SKM-1 treated with dmso at 0.1 percent for 144 hours (cell line): Measurements from ENCODE around the gene CHDH.

Source experiments
- DNase-seq: peaks from one replicate; lab custom pipeline; 2025; ENCODE audit not compliant: unreplicated experiment; lab: John Stamatoyannopoulos, UW

Gene CHDH

DNA sequence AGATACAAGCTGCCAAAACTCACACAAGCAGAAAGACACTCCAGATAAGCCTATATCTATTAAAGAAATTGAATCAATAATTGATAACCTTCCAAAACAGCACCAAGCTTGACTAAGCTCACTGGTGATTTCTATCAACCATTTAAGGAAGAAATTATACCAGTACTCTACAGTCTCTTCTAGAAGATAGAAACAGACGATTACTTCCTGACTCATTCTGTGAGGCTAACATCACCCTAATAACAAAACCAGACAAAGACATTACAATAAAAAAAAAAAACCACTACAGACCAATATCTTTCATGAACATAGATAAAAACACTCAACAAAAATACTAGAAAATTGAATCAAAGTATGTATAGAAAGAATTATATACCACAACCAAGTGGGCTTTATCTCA lies 20.2 kb downstream of the CHDH start:
- no peak for DNase-seq

GRCh38 chr3:53824795-53825194 lies 21.4 kb downstream of the CHDH start:
- no peak for DNase-seq

DNA sequence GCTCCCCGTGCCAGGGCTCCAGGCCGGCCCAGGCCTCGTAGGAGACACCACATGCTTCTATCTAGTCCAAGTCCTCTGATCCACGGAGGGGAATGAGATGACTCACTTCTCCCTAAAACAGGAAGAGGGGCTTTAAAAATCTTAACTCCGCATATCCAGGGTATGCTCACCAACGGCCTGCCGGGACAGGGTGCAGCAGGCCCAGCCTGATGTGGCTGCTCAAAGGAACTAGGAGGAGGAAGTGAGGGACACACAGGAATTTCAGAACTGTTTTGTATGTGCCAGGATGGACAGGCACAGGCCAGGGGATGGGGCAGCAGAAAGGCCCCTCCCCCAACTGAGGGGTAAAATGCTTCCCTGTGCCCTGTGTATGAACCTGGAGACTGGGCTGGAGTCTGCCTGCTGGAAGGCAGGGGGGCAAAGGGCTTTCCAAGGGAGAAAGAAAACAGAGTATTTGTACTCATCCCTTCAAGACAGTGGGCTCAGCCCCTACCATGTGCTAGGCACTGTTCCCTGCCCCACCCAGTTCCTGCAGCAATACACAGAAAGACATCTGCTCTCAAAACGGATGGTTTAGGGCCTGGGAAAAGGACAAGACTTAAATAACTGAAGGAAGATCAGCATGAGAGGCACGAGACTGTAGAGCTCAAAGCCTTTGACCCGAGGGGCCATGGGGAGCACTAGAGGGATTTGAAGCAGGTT lies 22.1 kb downstream of the CHDH start:
- DNase-seq = no peak

- no peak for DNase-seq
These were observed 22.9 kb downstream of the CHDH start for GRCh38 chr3:53823026-53823955.

DNA sequence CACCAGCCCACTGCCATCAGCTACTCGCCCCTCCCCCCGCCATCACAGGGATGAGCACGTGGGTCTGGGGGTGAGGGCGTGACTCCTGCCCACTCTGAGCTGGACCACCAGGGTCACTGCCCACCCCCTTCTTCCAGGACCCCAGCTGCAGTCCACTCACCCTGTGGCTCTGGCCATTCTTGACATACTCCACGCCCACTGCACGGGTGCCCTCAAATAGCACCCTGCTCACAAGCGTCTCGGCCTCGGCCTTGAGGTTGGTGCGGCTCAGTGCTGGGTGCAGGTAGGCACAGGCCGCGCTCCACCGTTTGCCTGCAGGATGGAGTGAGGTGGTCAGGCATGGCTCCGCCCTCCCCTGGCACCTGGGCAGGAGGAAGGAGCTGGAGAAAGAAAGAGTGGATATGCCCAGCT lies 23.9 kb downstream of the CHDH start:
- DNase-seq = no peak

DNA sequence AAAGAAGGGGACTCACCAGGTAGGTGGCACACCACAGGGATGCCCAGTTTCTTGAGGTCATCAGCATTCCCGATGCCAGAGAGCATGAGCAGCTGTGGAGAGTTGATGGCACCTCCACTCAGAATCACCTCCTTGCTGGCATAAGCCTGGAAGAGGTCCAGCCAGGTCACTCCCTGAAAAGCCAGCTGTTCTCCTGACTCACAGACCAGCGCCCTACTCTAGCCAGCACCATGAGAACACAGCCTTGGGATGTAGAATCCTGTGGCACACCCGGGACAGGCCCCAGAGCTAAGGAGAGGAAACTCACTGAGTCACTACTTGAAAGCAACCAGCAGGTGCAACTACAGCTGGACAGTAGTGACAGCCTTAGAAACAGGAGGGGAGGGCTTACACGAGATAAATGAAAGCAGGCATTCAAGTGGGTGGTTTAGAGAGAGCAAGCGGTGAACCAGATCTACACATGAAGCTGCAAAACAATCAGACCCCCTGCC lies 24.5 kb downstream of the CHDH start:
- DNase-seq = no peak

- no peak for DNase-seq
These were observed 25.3 kb downstream of the CHDH start for GRCh38 chr3:53820756-53821580.

DNA sequence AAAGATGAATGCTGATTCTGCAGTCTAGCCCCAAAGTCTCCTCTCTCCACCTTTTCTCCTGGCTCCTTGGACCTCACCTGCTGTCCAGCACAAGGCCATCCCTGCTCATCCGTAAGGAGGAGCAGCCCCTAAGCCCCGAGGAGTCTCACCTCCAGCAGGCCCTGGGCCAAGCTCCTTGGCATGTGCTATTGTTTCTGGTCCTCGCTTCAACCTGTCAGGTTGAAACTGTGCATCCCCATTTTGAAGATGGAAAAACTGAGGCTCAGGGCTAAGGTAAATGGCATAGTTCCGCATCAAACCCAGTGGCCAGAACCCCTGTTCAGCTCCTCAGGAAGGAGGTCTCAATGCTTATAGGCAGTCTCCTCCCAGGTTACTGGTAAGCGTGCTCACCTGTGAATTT lies 26.1 kb downstream of the CHDH start:
- DNase-seq = no peak

- DNase-seq = no peak
These were observed 26.9 kb downstream of the CHDH start for GRCh38 chr3:53819163-53819868.

DNA sequence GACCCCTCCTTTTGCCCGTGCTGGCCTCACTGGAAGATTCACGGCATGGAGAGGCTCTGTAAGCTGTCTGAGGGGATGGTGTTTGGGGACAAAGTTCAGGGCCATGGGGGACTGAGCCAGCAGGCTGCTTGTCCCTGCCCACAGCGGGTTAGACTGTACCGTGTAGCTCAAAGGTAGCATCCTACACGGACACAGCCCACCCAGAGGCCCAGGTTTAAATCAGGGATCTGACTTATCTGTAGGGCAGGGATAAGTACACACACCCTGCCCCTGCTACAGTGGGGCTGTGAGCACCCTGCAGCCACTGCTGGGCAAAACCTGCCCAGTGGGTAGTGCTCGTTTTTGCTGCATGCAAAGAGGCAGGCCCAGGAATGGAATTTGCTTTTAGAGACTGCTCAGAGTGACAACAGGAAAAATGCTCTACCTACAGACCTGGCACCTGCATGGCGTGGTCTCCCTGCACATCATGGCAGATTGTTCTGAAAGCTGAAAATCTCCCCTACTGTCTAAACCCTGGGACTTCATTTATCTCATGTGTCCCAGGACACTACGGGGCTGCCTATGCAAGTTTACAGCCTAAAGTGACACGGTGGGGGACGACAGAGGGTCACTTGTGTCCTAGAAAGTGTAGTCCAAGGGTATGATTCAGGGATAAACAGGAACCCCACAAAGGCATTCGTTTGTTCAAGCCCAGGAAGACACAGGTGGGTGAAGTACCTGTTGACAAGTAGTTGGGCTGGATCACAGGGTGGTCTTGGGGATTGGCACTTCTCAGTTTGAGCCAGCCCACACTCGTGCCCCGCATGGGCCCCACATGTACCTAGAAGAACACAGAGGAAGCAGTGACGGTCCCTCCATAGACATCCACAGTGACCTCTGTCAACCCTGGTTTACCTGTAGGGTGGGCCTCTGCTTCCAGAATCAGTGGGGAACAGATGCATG lies 27.7 kb downstream of the CHDH start:
- DNase-seq = no peak

DNA sequence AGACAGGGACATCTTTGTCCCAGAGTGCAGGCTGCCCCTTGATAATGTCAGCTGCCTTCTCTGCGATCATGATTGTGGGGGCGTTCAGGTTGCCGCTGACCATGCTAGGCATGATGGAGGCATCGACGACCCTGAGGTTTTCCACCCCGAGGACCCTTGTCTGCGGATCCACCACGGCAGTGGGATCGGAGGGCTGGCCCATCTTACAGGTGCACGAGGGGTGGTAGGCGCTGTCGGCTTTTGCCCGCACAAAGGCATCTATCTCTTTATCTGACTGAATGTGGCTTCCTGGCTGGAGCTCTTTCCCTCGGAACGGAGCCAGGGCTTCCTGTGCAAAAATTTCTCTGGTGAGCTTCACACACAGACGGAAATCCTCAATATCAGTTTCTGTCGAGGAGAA lies 28.4 kb downstream of the CHDH start:
- no peak for DNase-seq

- no peak for DNase-seq
These were observed 29.0 kb downstream of the CHDH start for GRCh38 chr3:53817211-53817610.

DNA sequence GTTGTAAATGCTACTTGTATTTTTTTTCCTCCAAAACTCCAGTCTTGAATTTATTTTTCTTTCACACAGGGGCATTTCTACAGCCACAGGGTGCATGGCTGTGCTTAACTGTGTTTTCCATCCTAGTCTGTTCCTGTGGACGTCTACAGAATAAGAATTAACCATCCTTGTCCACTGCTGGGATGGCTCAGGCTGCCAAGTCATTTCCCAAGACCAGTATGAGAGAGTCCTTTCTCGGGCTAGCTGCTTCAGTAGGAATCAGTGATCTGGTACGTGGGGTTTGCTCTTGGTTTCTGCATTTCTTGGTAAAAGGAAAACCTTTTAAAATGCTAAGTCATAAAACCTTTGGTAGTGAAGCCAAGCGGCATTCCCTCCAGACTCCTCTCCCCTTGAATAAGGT lies 29.8 kb downstream of the CHDH start:
- no peak for DNase-seq

DNA sequence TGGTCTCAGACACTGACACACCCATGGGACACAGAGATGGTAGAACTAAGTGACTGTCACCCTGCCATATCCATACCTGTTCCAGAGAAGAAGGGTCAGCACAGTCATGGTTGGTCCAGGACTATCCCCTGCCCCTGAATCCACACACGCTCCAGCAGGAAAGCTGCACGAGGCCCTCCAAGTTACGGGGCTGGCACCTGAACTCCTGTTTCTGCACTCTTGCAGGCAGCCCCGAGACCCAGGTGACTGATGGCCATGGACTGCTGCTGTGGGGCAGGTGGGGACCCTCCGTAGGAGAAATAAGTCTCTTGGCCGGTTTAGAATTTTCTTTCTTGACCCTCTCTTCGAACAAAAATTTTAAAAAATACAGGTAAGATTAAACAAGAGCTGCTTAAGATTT lies 30.6 kb downstream of the CHDH start:
- no peak for DNase-seq

DNA sequence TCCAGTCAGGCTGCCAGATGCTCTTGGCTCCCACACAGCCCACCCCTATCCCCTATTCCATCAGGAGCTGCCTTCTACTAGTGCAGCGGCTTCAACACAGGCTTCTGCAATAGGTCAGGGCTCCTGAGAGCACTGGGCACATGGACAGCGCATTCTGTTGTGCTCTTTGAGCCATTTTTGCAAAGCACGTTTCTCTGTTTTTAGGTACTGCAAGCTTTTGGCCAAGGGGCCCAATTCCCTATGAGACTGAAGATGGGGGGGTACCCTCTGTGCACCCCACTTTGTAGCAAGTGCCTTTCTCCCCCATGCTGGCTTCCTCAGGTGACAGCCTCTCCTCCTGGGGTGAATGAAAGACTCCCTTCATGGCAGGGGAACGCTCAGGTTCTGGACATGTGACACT lies 31.2 kb downstream of the CHDH start:
- DNase-seq = no peak

- no peak for DNase-seq
These were observed 32.3 kb downstream of the CHDH start for GRCh38 chr3:53813876-53814275.

- no peak for DNase-seq
These were observed 33.0 kb downstream of the CHDH start for GRCh38 chr3:53813229-53813628.

DNA sequence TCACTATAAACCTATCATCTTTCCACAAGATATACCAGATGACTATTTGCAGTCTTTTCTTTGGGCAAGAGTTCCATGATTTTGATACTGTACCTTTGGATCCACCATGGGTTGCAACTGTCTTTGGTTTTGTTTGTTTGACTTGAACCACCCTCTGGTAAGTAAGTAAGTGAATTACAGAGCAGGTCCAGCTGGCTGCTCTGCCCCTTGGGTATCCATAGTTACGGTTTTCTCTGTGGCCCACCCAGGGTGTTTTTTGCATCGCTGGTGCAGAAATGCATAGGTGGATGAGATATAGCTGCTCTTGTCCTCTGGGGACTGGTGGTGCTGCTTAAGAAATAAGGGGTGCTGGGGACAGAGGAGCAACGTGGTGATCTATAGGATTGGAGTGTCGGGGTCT lies 33.8 kb downstream of the CHDH start:
- no peak for DNase-seq

DNA sequence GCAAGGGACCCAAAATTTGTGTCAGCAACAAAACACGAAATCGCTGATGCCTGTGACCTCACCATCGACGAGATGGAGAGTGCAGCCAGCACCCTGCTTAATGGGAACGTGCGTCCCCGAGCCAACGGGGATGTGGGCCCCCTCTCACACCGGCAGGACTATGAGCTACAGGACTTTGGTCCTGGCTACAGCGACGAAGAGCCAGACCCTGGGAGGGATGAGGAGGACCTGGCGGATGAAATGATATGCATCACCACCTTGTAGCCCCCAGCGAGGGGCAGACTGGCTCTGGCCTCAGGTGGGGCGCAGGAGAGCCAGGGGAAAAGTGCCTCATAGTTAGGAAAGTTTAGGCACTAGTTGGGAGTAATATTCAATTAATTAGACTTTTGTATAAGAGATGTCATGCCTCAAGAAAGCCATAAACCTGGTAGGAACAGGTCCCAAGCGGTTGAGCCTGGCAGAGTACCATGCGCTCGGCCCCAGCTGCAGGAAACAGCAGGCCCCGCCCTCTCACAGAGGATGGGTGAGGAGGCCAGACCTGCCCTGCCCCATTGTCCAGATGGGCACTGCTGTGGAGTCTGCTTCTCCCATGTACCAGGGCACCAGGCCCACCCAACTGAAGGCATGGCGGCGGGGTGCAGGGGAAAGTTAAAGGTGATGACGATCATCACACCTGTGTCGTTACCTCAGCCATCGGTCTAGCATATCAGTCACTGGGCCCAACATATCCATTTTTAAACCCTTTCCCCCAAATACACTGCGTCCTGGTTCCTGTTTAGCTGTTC lies 34.9 kb downstream of the CHDH start:
- no peak for DNase-seq
